Choroid plexus epithelial cell (primary cell): Measurements from ENCODE around the gene MGA.

Experiments
- DNase-seq: peaks from one replicate; pipeline ENCODE4 v3.0.0-alpha.2; 2010; ENCODE audit warnings: low read depth
- H3K4me3 ChIP-seq: 2 replicates; pipeline ENCODE4 v1.5.1; 2011; ENCODE audit warnings: low read depth, mild to moderate bottlenecking, control low read depth, low read length, moderate library complexity
- TF ChIP-seq, protein P1 (sequence below): conservative IDR thresholded peaks from 2 replicates; pipeline ENCODE4 v1.5.1; 2011; ENCODE audit warnings: low read depth, mild to moderate bottlenecking, control low read depth, inconsistent platforms, low read length, moderate library complexity

MGA gene

DNA sequence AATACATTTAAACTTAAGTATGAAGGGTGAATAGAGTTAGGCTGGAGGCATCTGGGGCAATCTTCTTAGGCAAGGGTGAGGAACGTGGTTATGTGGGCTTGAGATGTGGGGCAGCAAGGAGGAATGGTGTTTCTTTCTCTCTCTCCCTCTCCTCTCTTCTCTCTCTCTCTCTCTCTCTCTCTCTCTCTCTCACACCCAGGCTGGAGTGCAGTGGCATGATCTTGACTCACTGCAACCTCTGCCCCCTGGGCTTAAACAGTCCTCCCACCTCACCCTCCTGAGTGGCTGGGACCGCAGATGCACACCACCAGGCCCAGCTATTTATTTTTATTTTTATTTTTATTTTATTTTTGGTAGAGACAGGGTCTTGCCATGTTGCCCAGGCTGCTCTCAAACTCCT, 4.0 kb upstream of the MGA start:
- DNase-seq = peak; percentile 62
- H3K4me3 ChIP-seq = no peak overlapping the region
- TF ChIP-seq, protein P1, sequence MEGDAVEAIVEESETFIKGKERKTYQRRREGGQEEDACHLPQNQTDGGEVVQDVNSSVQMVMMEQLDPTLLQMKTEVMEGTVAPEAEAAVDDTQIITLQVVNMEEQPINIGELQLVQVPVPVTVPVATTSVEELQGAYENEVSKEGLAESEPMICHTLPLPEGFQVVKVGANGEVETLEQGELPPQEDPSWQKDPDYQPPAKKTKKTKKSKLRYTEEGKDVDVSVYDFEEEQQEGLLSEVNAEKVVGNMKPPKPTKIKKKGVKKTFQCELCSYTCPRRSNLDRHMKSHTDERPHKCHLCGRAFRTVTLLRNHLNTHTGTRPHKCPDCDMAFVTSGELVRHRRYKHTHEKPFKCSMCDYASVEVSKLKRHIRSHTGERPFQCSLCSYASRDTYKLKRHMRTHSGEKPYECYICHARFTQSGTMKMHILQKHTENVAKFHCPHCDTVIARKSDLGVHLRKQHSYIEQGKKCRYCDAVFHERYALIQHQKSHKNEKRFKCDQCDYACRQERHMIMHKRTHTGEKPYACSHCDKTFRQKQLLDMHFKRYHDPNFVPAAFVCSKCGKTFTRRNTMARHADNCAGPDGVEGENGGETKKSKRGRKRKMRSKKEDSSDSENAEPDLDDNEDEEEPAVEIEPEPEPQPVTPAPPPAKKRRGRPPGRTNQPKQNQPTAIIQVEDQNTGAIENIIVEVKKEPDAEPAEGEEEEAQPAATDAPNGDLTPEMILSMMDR = no peak

DNA sequence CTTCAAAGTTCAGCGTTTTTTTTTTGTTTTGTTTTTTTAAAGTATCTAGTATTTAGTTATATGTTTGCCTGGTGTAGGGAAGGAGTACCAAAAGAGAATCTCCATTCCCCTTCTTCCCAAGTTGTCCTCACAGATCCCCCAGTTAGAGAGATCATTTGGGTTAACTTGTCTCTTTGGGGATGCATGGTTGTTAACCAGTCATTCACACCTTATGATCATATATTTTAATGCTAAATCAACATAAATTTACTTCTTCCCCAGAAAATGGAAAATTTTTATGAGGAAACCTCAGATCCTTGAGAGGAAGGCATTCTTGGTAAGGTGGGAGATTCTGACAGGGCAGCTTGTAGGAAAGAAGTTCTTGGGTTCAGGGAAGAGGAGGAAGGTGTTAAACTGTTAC, 1.5 kb upstream of the MGA start:
- TF ChIP-seq, protein P1 = no peak
- no peak overlapping the region for H3K4me3 ChIP-seq
- DNase-seq = no peak

DNA sequence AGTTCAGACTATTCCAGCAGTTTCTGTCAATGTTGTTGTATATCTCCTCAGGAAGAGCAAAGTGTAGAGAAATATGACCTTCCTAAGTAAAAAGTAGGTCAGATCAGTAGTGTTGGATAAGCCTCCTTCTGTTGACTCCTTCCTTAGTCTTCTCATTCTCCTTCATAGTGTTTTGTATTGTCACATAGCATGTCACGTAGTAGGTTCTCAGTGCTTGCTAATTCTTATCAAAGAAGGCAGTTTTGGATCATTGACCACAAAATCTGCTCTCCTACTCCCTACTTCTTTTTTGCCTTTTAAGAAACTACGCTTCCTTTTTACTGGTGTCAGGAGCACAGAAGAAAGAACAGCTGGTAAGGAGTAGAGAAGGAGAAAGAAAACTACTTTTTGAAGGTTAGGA, 1.0 kb upstream of the MGA start:
- TF ChIP-seq, protein P1 = no peak
- no peak for DNase-seq
- H3K4me3 ChIP-seq = no peak overlapping the region

DNA sequence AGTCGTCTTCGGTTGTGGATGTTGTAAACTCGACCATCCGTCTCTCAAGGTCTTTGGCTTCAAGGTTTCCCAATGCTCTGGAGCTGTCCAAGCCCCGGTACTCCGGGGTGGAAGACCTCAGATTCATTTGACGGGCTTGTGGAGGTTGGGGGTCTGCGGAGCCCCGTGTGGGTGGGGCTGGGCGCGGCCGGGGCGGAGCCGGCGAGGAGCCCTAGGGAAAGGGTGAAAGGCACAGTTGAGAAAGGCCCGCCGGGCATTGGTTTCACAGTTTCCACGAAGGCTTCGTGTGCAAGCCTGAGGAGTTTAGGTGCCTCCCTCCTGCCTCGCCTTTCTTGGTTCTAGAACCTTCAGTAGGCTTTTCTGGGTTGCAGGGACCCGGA, 360 bp upstream of the MGA start:
- DNase-seq = peak; percentile 49
- TF ChIP-seq, protein P1 = no peak
- H3K4me3 ChIP-seq = peak overlapping the region; percentile 64

DNA sequence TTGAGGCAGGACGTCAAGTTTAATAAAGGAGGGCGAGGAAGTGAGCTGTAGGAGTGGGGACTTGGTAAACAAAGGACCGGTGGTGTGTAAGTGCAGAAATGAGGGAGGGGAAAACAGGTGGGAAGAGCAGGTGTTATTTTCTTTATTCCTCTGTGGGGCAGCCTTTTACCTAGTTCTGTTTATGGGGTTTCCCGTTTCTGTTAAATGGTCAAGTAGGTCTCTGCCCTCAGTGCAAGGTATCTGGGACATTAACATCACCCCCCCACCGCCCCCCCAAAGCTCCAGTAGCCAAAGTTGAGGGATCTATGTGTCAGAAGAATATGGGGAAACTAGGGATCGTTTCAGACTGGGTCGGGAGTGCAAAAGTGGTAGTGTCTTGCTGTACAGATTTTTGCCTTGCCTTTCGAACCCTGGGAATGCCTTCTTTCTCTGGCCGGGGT, 893 bp downstream of the MGA start:
- TF ChIP-seq, protein P1 = no peak
- H3K4me3 ChIP-seq = peak overlapping the region; percentile 64
- no peak for DNase-seq

DNA sequence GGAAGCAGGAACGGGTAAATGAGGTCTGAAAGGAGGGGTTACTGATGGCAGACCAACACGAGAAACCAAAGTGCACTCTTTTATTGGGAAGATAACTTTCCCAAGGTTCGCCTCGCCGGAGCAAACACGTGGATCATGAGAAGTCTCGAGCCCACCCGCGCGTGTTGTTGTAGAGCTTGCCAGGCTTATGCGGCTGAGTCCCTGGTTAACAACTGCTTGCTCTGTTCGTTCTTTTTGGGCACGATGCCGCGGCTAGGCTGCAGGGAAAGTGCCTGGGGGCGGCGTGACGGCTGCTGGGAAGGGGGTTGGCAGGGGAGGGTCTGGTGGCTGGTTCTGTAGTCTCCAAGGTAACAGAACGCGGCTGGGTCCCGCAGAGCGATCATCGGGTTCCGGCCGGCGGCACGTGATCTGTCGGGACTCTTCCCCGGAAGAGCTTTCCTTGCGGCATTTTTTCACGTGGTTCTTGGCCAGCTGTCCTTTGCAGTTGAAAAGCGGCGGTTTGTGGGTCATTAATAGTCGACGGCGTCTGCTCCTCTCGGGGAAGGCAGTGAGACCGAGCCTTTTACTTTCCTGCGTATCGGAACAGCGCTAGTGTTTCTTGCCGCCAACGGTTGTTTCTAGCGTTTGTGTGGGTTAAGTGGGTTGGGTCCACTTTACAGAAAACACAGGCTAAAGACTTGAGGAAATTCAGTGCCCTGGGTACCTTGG, 1.5 kb downstream of the MGA start:
- TF ChIP-seq, protein P1 = no peak
- H3K4me3 ChIP-seq = peak overlapping the region; percentile 64
- peak; percentile 84 for DNase-seq

DNA sequence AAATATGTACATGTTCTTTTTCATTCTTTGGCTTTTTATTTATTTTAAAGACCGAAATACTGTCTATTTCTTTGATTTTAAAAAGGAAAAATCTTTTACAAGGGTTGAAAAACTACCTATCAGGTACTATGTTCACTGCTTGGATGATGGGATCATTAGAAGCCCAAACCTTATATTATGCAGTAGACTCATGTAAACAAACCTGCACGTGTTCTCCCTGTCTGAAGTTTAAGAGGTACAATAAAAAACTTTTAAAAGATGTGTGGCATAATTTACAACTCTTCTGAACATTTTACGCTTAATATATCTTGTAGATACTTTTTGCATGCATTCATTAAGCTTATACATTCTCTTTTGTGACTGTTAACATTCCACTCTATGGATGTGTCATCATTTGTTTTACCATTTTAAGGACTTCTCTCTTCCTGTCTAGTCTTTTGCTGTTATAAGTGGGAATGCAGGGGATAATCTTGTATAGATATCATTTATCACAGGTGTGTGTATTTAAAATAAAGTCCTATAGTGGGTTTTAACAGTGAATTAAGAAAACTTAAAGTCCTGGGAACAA, 6.2 kb downstream of the MGA start:
- H3K4me3 ChIP-seq = no peak overlapping the region
- peak; percentile 30 for DNase-seq
- TF ChIP-seq, protein P1 = no peak
